CD4-positive, alpha-beta T cell treated with Interleukin-1 beta for 1 hour (primary cell): ENCODE data around the gene PPIP5K2.
"Not testable (repeated sequence)": the region's sequence is repeated elsewhere in the genome, so short reads cannot be mapped to it uniquely, and the experiment has no call there.

ENCODE experiments used
- DNase-seq, 2 donors: peaks; one replicate each; pipeline ENCODE4 v3.0.0-alpha.2; 2020 to 2022

Gene PPIP5K2

DNA sequence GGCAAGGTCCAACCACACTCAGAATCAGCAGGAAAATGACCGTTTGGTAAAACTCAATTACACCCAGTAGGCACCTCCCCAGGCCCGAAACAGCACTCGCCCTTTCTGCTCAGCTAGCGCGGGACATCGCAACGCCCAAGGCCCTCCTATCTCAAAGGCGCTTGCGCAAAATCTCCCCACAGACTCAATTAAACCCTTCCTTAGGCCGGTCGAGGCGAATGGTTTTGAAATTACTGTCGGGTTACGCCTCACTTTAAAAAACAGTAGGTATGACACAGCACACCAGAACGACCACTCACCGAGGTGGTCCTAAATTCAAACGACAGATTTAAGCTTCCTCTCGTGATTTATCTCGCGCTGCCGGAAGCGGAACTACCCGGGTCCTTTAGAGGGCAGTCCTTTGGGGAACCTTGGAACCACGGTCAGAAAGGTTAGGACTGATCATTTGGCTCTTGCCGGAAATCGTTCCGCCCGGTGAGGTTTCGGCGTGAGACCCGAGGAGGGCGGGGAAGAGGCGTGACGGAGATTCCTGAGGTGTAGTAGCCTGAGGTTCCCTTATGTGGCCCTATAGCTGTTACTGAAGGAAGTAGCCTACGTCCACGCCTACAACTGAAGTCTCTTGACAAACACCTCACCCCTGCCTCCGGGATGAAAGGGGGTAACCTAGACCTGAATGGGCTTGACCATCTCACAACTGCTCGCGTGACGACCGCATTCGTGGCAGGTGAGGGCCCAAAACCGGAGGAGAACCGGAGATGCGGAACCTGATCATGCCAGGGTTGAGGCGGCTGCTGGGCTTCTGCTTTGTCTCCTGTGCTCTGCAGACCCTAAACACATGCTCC, at the start of gene PPIP5K2, which contains the start of gene GIN1:
TSS of gene PPIP5K2 (plus strand) at position 537 of the 842 bp plus-strand sequence. CDS start 9,289 bp downstream, outside the sequence.
TSS of gene GIN1 (minus strand) at position 374 of the 842 bp plus-strand sequence. CDS start 11,431 bp downstream, outside the sequence.
- peak; percentile 95 to 98 for DNase-seq

DNA sequence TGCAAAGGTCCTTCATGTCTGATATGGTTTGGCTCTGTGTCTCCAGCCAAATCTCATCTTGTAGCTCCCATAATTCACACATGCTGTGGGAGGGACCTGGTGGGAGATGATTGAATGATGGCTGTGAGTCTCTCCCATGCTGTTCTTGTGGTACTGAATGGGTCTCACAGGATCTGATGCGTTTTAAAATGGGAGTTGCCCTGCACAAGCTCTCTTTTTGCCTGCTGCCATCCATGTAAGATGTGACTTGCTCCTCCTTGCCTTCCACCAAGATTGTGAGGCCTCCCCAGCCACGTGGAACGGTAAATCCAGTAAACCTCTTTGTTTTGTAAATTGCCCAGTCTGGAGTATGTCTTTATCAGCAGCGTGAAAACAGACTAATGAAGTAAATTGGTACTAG, 46.6 kb upstream of the PPIP5K2 start:
- DNase-seq = not testable (repeated sequence)

- DNase-seq = no peak
Observed at GRCh38 chr5:103075442-103075841, 44.7 kb upstream of the PPIP5K2 start.

- DNase-seq = no peak
Observed at GRCh38 chr5:103079796-103080195, 40.3 kb upstream of the PPIP5K2 start.

DNA sequence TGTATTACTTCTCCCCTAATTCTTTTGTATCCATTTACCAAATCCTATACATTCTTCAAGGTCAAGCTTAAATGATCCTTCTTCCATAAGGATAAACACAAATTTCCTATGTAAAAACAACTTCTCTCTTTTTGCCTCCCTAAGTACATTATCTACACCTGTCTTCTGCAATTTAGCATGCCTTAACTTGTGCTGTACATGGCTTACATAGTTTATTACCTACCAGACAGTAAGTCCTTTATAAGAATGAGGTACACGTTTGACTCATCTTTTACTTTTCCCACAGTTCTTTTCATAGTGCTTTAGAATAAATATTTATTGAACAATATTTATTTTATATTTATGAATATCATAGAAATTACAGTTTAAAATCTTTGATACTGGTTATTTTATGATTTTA, 33.6 kb upstream of the PPIP5K2 start:
- DNase-seq = no peak

DNA sequence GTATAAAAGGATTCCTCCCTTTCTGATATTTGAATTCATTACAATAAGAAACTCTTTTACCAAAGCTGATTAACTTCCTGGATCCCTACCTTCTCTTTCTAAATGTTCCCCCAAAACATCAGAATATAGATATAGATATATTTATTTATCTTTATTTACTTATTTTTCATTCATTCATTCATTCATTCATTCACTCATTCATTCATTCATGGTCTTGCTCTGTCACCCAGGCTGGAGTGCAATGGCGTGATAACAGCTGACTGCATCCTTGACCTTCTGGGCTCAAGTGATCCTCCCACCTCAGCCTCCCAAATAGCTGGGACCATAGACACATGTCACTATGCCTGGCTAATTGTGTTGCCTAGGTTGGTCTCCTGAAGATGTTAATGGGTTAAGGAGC, 30.8 kb upstream of the PPIP5K2 start:
- no peak for DNase-seq

GRCh38 chr5:103090791-103091190, 29.3 kb upstream of the PPIP5K2 start:
- no peak for DNase-seq

GRCh38 chr5:103092676-103093075, 27.4 kb upstream of the PPIP5K2 start:
- no peak for DNase-seq

DNA sequence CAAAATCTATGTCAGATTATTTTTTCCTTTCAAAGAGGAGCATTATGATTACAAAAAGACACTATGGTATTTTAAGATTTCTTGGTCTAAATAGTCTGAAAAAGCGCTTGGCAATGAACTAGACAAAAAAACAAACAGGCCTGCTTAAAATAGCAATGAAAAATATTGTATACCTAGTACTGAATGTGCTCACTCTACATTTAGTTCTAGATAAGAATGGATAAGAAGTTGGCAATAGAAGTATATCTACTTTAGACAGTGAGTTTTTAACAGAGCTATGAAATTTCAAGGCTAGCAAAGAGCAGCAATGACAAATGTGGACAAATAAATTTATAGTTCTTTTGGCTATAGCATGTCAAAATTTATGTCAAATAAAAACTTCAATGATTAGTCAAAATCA, 26.4 kb upstream of the PPIP5K2 start:
- no peak for DNase-seq

- DNase-seq = no peak
Observed at GRCh38 chr5:103094737-103095136, 25.4 kb upstream of the PPIP5K2 start.

- no peak for DNase-seq
Observed at GRCh38 chr5:103098993-103099392, 21.1 kb upstream of the PPIP5K2 start.

- DNase-seq = no peak
Observed at GRCh38 chr5:103101079-103101750, 18.9 kb upstream of the PPIP5K2 start.

GRCh38 chr5:103102234-103102633, 17.9 kb upstream of the PPIP5K2 start:
- no peak for DNase-seq

- DNase-seq = no peak
Observed at GRCh38 chr5:103108086-103108485, 12.0 kb upstream of the PPIP5K2 start.

- DNase-seq = no peak
Observed at GRCh38 chr5:103109277-103109676, 10.8 kb upstream of the PPIP5K2 start.

- DNase-seq = no peak
Observed at GRCh38 chr5:103110403-103110802, 9.7 kb upstream of the PPIP5K2 start.

DNA sequence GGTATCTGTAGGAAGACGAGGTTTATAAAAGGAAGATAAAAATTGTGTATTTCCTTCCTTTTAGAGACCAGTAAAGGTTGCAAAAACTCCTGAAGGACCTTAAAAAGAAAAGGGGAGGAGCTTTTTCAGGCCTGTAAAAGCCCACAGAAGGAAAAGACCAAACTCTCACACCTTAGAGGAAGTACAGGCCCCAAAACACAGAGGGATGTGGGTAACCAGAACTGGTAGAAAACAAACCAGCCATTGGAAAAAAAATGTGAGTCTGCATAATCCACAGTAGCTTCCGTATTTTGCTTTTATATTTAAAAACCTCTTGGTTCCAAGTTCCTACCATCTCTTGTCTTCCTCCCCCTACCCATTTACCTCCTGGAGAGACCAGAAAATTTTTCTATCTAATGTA, 8.6 kb upstream of the PPIP5K2 start:
- peak; percentile 1 to 58 for DNase-seq

DNA sequence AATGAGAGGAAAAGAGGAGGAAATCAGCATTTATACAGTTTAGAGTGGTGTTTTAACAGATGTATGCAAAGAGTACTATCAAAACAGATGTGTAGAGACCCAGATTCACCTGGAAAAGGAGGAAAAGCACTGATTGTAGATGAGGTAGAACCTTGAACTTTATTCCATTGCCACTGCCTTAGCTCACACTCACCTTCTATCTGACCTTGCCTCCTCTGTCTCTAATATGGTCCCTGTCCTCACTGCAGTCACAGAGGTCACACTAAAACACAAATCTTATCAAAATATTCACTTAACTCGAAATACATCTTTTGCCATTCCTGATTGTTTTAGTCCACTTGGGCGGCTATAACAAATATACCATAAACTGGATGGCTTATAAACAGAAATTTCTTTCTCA, 7.2 kb upstream of the PPIP5K2 start:
- no peak for DNase-seq

DNA sequence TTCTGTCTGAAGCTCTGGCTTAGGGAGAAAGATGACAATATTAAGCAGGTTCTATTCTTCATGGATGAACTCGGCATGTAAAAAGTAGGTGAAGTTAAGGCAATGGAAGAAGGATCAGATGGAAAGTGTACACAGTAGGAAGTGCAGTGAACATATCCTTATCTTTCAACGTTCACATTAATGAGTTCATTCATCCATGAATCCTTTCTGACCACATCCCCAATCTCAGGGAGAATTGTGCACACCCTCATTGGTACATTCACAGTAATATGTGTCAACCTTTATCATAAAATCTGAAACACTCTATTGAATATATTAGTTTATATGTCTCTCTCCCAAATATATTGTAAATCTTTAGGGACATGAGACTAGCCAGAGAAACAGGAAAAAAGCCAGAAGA, 5.7 kb upstream of the PPIP5K2 start:
- DNase-seq = no peak

DNA sequence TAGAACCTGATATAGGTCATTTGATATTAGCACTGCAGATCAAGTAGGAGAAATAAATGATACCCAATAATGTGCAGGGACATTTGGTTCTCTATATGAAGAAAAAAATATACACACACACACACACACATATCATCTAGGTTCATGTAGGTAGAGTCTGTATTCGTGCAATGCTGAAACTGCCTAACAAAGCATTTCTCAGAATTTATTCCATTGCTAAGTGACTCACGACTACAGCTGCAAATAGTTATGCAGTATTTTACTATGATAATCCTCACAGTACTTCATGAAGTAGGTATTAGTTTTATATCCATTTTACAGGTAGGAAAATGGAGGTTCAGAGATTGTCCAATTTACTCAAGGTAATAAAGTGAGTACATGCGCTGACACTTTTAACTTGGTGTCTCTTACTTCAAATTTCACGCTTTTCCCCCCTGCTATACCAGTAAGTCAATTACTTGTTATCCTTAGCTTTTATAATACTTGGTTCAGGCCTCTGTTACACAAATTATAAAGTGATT, 2.6 kb upstream of the PPIP5K2 start:
- DNase-seq = no peak

- DNase-seq = peak in 1 of 2 donors; percentile 29
Observed at GRCh38 chr5:103119070-103119764, 884 bp upstream of the PPIP5K2 start.

- DNase-seq = peak in 1 of 2 donors; percentile 8
Observed at GRCh38 chr5:103120607-103121200, 603 bp downstream of the PPIP5K2 start.

- no peak for DNase-seq
Observed at GRCh38 chr5:103122242-103122641, 2.1 kb downstream of the PPIP5K2 start.
